DND-41 (cell line): Measurements from ENCODE around the gene ITIH6.
"Not testable (repeated sequence)": the region's sequence is repeated elsewhere in the genome, so short reads cannot be mapped to it uniquely, and the experiment has no call there.

Source experiments
- ATAC-seq: fragments of 200-7000 bp; cut with Tn5 transposase; 3 replicates; pipeline ENCODE4 v1.9.1; 2021; ENCODE audit warnings: low read depth; ENCODE audit not compliant: insufficient read depth
- DNase-seq: peaks from one replicate; pipeline ENCODE4 v3.0.0-alpha.2; 2020
- H2AFZ ChIP-seq: 2 replicates; pipeline ENCODE4 v1.6.0; 2012; ENCODE audit warnings: low read depth, low read length
- H3K27ac ChIP-seq: 2 replicates; pipeline ENCODE4 v1.5.1; 2012; ENCODE audit warnings: low read length, inconsistent platforms
- H3K27me3 ChIP-seq: fragments of 200-600 bp; sonication (generic); 2 replicates; pipeline ENCODE4 v1.6.0; 2012; ENCODE audit warnings: low read length, mild to moderate bottlenecking, inconsistent platforms; ENCODE audit not compliant: insufficient read depth, poor library complexity
- H3K36me3 ChIP-seq: 2 replicates; pipeline ENCODE4 v1.5.1; 2012; ENCODE audit warnings: low read length, inconsistent platforms; ENCODE audit not compliant: insufficient read depth
- H3K4me1 ChIP-seq: 2 replicates; pipeline ENCODE4 v1.5.1; 2012; ENCODE audit warnings: mild to moderate bottlenecking, low read length; ENCODE audit not compliant: insufficient read depth
- H3K4me2 ChIP-seq: 2 replicates; pipeline ENCODE4 v1.6.0; 2012; ENCODE audit warnings: mild to moderate bottlenecking, moderate library complexity, low read length, inconsistent platforms; ENCODE audit not compliant: insufficient read depth
- H3K4me3 ChIP-seq, 2 experiments: fragments of 200-600 bp in 1 of 2; shearing (Covaris generic) in 1 of 2; 2 replicates each; pipeline ENCODE4 v1.5.1; 2012 to 2016; ENCODE audit warnings: inconsistent platforms in 2 of 2, low read length in 2 of 2, mild to moderate bottlenecking in 2 of 2, low read depth in 1 of 2, moderate library complexity in 1 of 2
- H3K79me2 ChIP-seq: 2 replicates; pipeline ENCODE4 v1.6.0; 2012; ENCODE audit warnings: low read length, inconsistent platforms; ENCODE audit not compliant: insufficient read depth
- H3K9ac ChIP-seq: 2 replicates; pipeline ENCODE4 v1.6.0; 2012; ENCODE audit warnings: low read depth, mild to moderate bottlenecking, inconsistent platforms, low read length, moderate library complexity
- H3K9me3 ChIP-seq: 2 replicates; pipeline ENCODE4 v1.5.1; 2012; ENCODE audit warnings: low read length, moderate library complexity, mild to moderate bottlenecking, inconsistent platforms; ENCODE audit not compliant: insufficient read depth, severe bottlenecking
- H4K20me1 ChIP-seq: 2 replicates; pipeline ENCODE4 v1.6.0; 2012; ENCODE audit warnings: low read length; ENCODE audit not compliant: insufficient read depth
- CTCF ChIP-seq: IDR thresholded peaks from 2 replicates; pipeline ENCODE4 v1.5.1; 2012; ENCODE audit warnings: borderline replicate concordance, low read length, moderate library complexity, mild to moderate bottlenecking; ENCODE audit not compliant: poor library complexity, severe bottlenecking; ENCODE audit errors: extremely low read depth
- EZH2 ChIP-seq: IDR thresholded peaks from 3 replicates; pipeline ENCODE4 v1.6.1; 2012; ENCODE audit warnings: borderline replicate concordance, low read depth, mild to moderate bottlenecking, moderate library complexity, low read length, inconsistent platforms; ENCODE audit not compliant: severe bottlenecking

ITIH6 gene

DNA sequence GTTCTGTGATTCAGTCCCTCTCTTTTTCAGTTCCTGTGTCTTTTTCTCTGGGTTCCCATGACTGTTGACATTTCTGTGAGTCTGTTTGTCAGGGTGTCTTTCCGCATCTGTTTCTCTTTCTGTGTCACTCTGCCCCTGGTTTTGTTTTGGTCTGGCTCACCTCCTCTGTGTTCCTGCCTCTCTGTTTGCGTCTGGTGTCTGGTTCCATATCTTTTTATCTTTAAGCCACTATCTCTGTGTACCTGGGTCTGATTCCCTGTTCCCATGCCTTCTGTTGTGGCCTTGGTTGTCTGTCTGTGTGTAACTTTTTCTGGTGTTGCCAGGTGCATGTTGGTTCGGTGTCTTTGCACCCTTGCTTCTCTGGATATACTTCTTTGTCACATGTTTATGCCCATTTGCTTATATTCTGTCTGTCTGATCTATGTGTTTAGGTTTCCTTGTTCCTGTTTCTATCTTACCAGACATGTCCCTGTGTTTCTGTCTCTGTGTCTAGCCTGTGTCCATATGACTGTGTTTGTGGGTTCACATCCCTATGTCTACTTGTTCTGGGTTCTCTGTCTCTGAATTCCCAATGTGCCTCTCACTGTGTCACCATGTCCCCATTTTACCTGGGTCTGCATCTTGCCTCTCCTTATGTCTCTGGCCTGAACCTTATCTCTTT is 50.2 kb downstream of the ITIH6 start:
- TF ChIP-seq CTCF (no peak), EZH2 (no peak)
- H3K27ac ChIP-seq, result no peak overlapping the region
- H3K4me2 ChIP-seq, result peak overlapping the region; percentile 42; the same call in 1 of the 2 replicates
- H3K9me3 ChIP-seq, result no peaks in the 10 kb centered on the region
- H3K9ac ChIP-seq, result no peak overlapping the region
- H3K79me2 ChIP-seq, result no peaks in the 10 kb centered on the region
- peak overlapping the region; percentile 26; the same call in 1 of the 2 replicates for H2AFZ ChIP-seq
- no peaks in the 10 kb centered on the region for H4K20me1 ChIP-seq
- peak; percentile 69 for ATAC-seq
- DNase-seq, result peak; percentile 21
- no peaks in the 10 kb centered on the region for H3K36me3 ChIP-seq
- H3K27me3 ChIP-seq, result no peaks in the 10 kb centered on the region
- H3K4me3 ChIP-seq, result no peak overlapping the region
- H3K4me1 ChIP-seq, result peaks cover 12% of the 10 kb centered on the region

GRCh38 chrX:54746928-54747327 is 51.1 kb downstream of the ITIH6 start:
- no peaks in the 10 kb centered on the region for H3K79me2 ChIP-seq
- no peak overlapping the region for H3K4me3 ChIP-seq
- DNase-seq (no peak), ATAC-seq (no peak)
- no peaks in the 10 kb centered on the region for H4K20me1 ChIP-seq
- no peaks in the 10 kb centered on the region for H3K27me3 ChIP-seq
- H3K36me3 ChIP-seq, result no peaks in the 10 kb centered on the region
- no peak overlapping the region for H2AFZ ChIP-seq
- H3K9ac ChIP-seq, result no peak overlapping the region
- no peaks in the 10 kb centered on the region for H3K9me3 ChIP-seq
- H3K4me1 ChIP-seq, result peaks cover 12% of the 10 kb centered on the region
- H3K4me2 ChIP-seq, result no peak overlapping the region
- TF ChIP-seq EZH2 (no peak), CTCF (no peak)
- no peak overlapping the region for H3K27ac ChIP-seq

DNA sequence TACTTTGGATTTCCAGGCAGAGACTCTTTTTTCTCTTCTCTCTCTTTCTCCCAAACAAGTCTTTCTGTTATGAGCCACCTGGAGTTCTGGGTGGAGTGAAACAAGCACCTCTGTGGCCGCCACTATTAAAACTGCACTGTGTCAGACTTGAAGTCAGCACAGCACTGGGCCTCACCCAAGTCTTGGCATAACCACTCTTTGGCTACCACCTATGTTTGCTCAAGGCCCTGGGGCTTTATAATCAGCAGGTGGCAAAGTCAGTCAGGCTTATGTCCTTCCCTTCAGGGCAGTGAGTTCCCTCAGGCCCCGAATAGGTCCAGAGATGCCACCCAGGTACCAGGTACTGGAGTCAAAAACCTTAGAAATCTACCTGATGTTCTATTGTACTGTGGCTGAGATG is 52.4 kb downstream of the ITIH6 start:
- ATAC-seq, result no peak
- no peaks in the 10 kb centered on the region for H3K79me2 ChIP-seq
- no peaks in the 10 kb centered on the region for H3K36me3 ChIP-seq
- no peak overlapping the region for H2AFZ ChIP-seq
- no peak overlapping the region for H3K4me3 ChIP-seq
- peaks cover 12% of the 10 kb centered on the region for H3K4me1 ChIP-seq
- H3K9me3 ChIP-seq, result no peaks in the 10 kb centered on the region
- H3K4me2 ChIP-seq, result no peak overlapping the region
- H3K27me3 ChIP-seq, result no peaks in the 10 kb centered on the region
- H3K9ac ChIP-seq, result no peak overlapping the region
- H3K27ac ChIP-seq, result no peak overlapping the region
- DNase-seq, result no peak
- no peaks in the 10 kb centered on the region for H4K20me1 ChIP-seq
- TF ChIP-seq CTCF, result no peak
- no peak for TF ChIP-seq EZH2

DNA sequence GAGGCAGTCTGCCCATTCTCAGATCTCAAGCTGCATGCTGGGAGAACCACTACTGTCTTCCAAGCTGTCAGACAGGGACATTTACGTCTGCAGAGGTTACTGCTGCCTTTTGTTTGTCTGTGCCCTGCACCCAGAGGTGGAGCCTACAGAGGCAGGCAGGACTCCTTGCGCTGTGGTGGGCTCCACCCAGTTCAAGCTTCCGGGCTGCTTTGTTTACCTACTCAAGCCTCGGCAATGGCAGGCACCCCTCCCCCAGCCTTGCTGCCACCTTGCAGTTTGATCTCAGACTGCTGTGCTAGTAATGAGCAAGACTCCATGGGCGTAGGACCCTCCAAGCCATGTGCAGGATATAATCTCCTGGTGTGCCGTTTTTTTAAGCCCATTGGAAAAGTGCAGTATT is 59.5 kb downstream of the ITIH6 start:
- not testable (repeated sequence) for H3K79me2 ChIP-seq, ATAC-seq

GRCh38 chrX:54736298-54736942 is 61.6 kb downstream of the ITIH6 start:
- not testable (repeated sequence) for H2AFZ ChIP-seq, H3K4me3 ChIP-seq, H3K4me2 ChIP-seq, H3K27ac ChIP-seq, H3K79me2 ChIP-seq, H4K20me1 ChIP-seq, DNase-seq, H3K36me3 ChIP-seq, ATAC-seq, H3K27me3 ChIP-seq, H3K9me3 ChIP-seq, H3K9ac ChIP-seq, H3K4me1 ChIP-seq

More for the DNA sequence above, 59.5 kb downstream of the ITIH6 start:
- H3K27me3 ChIP-seq, H4K20me1 ChIP-seq, H3K27ac ChIP-seq, H3K4me3 ChIP-seq, H2AFZ ChIP-seq, H3K4me2 ChIP-seq, H3K36me3 ChIP-seq, H3K4me1 ChIP-seq, DNase-seq, H3K9ac ChIP-seq, H3K9me3 ChIP-seq: not testable (repeated sequence)
